H1 (cell line): ENCODE results near the gene GLYR1. TPM values are rescaled to one million over a fixed set of nuclear protein-coding genes. Genes with fewer than 3 reads are reported as not detected.

Source experiments
- CTCF ChIA-PET: fragments of 300-600 bp; sonication (Branson Sonifier 250); formaldehyde crosslinking; loops from one replicate; lab custom pipeline; 2021; ENCODE audit not compliant: partially characterized antibody; lab: Charles Lee
- POLR2A ChIA-PET: fragments of 300-600 bp; sonication (Branson Sonifier 250); formaldehyde crosslinking; loops from one replicate; lab custom pipeline; 2021; ENCODE audit warnings: inconsistent platforms; ENCODE audit not compliant: partially characterized antibody; lab: Charles Lee
- DNase-seq, 2 experiments: peaks; one replicate each; pipeline versions ENCODE4 v3.0.0 to v3.0.0-alpha.2; 2010 to 2022; ENCODE audit warnings: low spot score in 2 of 2, low read depth in 1 of 2, mixed read lengths in 1 of 2
- FAIRE-seq: peaks from 2 replicates; lab custom pipeline; 2011; peaks lifted over from hg19 to GRCh38; lab: Jason Lieb, UNC
- H2AFZ ChIP-seq: 2 replicates; pipeline ENCODE4 v1.8.1; 2012; ENCODE audit warnings: low read length, inconsistent platforms
- H2AK5ac ChIP-seq: 2 replicates; pipeline ENCODE4 v1.6.1; 2013; ENCODE audit warnings: low read depth, low read length
- H2BK120ac ChIP-seq: replicated peaks from 2 replicates; pipeline ENCODE3; 2013; ENCODE audit warnings: low read depth, low read length, inconsistent platforms
- H2BK12ac ChIP-seq: 2 replicates; pipeline ENCODE4 v1.6.1; 2013; ENCODE audit warnings: low read depth, low read length
- H2BK15ac ChIP-seq: 2 replicates; pipeline ENCODE4 v1.6.1; 2013; ENCODE audit warnings: low read length
- H2BK20ac ChIP-seq: 2 replicates; pipeline ENCODE4 v1.6.1; 2013; ENCODE audit warnings: low read length
- H2BK5ac ChIP-seq: 2 replicates; pipeline ENCODE4 v1.6.1; 2013; ENCODE audit warnings: low read depth, low read length
- H3K14ac ChIP-seq: 2 replicates; pipeline ENCODE4 v1.6.1; 2013; ENCODE audit warnings: inconsistent platforms; ENCODE audit not compliant: insufficient read length
- H3K18ac ChIP-seq: 2 replicates; pipeline ENCODE4 v1.6.1; 2013; ENCODE audit warnings: low read length; ENCODE audit errors: extremely low read depth
- H3K23ac ChIP-seq: 2 replicates; pipeline ENCODE4 v1.6.1; 2013; ENCODE audit warnings: inconsistent platforms; ENCODE audit not compliant: insufficient read length
- H3K23me2 ChIP-seq: 2 replicates; pipeline ENCODE4 v1.6.1; 2013; ENCODE audit warnings: low read depth, low read length
- H3K27ac ChIP-seq: 2 replicates; pipeline ENCODE4 v1.6.1; 2011; ENCODE audit warnings: low read depth, low read length, inconsistent platforms
- H3K27me3 ChIP-seq, 4 experiments: replicated peaks in 1 of 4; 1 replicate in 1 of 4; 2 replicates in 3 of 4; pipeline versions ENCODE4 v1.6.1 to v1.8.1; 2011 to 2013; ENCODE audit warnings: low read length in 3 of 4, mild to moderate bottlenecking in 3 of 4, inconsistent platforms in 2 of 4, mixed read lengths in 2 of 4, moderate library complexity in 1 of 4; ENCODE audit not compliant: control insufficient read depth in 3 of 4, insufficient read depth in 3 of 4; ENCODE audit errors: extremely low read depth in 1 of 4
- H3K36me3 ChIP-seq, 4 experiments: 2 replicates each; pipeline versions ENCODE4 v1.6.1 to v1.8.1; 2011 to 2013; ENCODE audit warnings: mild to moderate bottlenecking in 4 of 4, low read length in 3 of 4, moderate library complexity in 2 of 4, control low read depth in 1 of 4, inconsistent platforms in 1 of 4; ENCODE audit not compliant: insufficient read depth in 4 of 4, control insufficient read depth in 2 of 4
- H3K4ac ChIP-seq: replicated peaks from 2 replicates; pipeline ENCODE3; 2013; ENCODE audit warnings: low read length, low read depth, mixed read lengths, inconsistent platforms; ENCODE audit not compliant: insufficient read length
- H3K4me1 ChIP-seq, 4 experiments: replicated peaks in 1 of 4; 1 replicate in 1 of 4; 2 replicates in 3 of 4; pipeline versions ENCODE4 v1.6.1 to v1.8.1; 2011 to 2013; ENCODE audit warnings: low read length in 3 of 4, inconsistent platforms in 2 of 4, mixed read lengths in 1 of 4; ENCODE audit not compliant: insufficient read depth in 4 of 4, control insufficient read depth in 3 of 4
- H3K4me2 ChIP-seq, 2 experiments: 2 replicates each; pipeline versions ENCODE4 v1.6.1 to v1.8.1; 2011 to 2013; ENCODE audit warnings: low read depth in 2 of 2, low read length in 2 of 2, control low read depth in 1 of 2, inconsistent platforms in 1 of 2, mild to moderate bottlenecking in 1 of 2; ENCODE audit not compliant: insufficient read depth in 1 of 2
- H3K4me3 ChIP-seq, 4 experiments: fragments of 200-600, 300-600 bp in 1 of 4; sonication (generic), shearing (Covaris generic), sonication (Bioruptor Twin) in 1 of 4; 2 replicates each; pipeline versions ENCODE4 v1.5.1 to v1.8.1; 2011 to 2016; ENCODE audit warnings: low read length in 4 of 4, low read depth in 3 of 4, control low read depth in 2 of 4, inconsistent platforms in 2 of 4, mild to moderate bottlenecking in 2 of 4, mixed read lengths in 1 of 4, moderate library complexity in 1 of 4; ENCODE audit not compliant: insufficient read depth in 2 of 4; ENCODE audit errors: extremely low read depth in 1 of 4
- H3K56ac ChIP-seq: replicated peaks from 2 replicates; pipeline ENCODE3; 2013; ENCODE audit warnings: low read depth, mild to moderate bottlenecking, mixed read lengths, low read length, inconsistent platforms; ENCODE audit not compliant: insufficient read length
- H3K79me1 ChIP-seq: 2 replicates; pipeline ENCODE4 v1.6.1; 2013; ENCODE audit warnings: low read depth, low read length, control low read depth
- H3K79me2 ChIP-seq, 2 experiments: 2 replicates each; pipeline versions ENCODE4 v1.6.1 to v1.8.1; 2012 to 2013; ENCODE audit warnings: low read length in 2 of 2, mild to moderate bottlenecking in 2 of 2, inconsistent platforms in 1 of 2; ENCODE audit not compliant: insufficient read depth in 2 of 2, control insufficient read depth in 1 of 2
- H3K9ac ChIP-seq, 4 experiments: replicated peaks in 1 of 4; 1 replicate in 1 of 4; 2 replicates in 3 of 4; pipeline versions ENCODE4 v1.6.1 to v1.8.1; 2011 to 2013; ENCODE audit warnings: low read depth in 3 of 4, low read length in 3 of 4, control low read depth in 2 of 4, mild to moderate bottlenecking in 2 of 4, moderate library complexity in 2 of 4, inconsistent platforms in 1 of 4; ENCODE audit errors: extremely low read depth in 1 of 4
- H3K9me3 ChIP-seq, 2 experiments: 2 replicates each; pipeline versions ENCODE4 v1.6.1 to v1.8.1; 2012 to 2013; ENCODE audit warnings: mild to moderate bottlenecking in 2 of 2, moderate library complexity in 2 of 2, control low read depth in 1 of 2, inconsistent platforms in 1 of 2, low read depth in 1 of 2, low read length in 1 of 2, mixed read lengths in 1 of 2; ENCODE audit not compliant: insufficient read depth in 2 of 2
- H4K20me1 ChIP-seq, 2 experiments: replicated peaks in 1 of 2; 2 replicates each; pipeline versions ENCODE3 to v1.8.1; 2011 to 2013; ENCODE audit warnings: inconsistent platforms in 2 of 2, low read length in 2 of 2, mild to moderate bottlenecking in 1 of 2; ENCODE audit not compliant: insufficient read depth in 2 of 2, control insufficient read depth in 1 of 2
- H4K5ac ChIP-seq: 2 replicates; pipeline ENCODE4 v1.6.1; 2013; ENCODE audit warnings: low read length, low read depth, mixed read lengths, inconsistent platforms; ENCODE audit not compliant: insufficient read length
- H4K8ac ChIP-seq: 2 replicates; pipeline ENCODE4 v1.8.0; 2013; ENCODE audit warnings: mild to moderate bottlenecking, moderate library complexity, low read length, inconsistent platforms; ENCODE audit not compliant: insufficient read depth; ENCODE audit errors: extremely low read depth
- H4K91ac ChIP-seq: replicated peaks from 2 replicates; pipeline ENCODE3; 2013; ENCODE audit warnings: low read length, mixed read lengths, inconsistent platforms; ENCODE audit not compliant: insufficient read length
- EGR1 ChIP-seq: IDR thresholded peaks from 2 replicates; pipeline ENCODE4 v1.6.1; 2011; ENCODE audit warnings: low read depth, low read length, borderline replicate concordance
- GABPA ChIP-seq: IDR thresholded peaks from 2 replicates; pipeline ENCODE4 v1.6.1; 2011; ENCODE audit warnings: mild to moderate bottlenecking, low read length, moderate library complexity, borderline replicate concordance; ENCODE audit not compliant: insufficient read depth
- GTF2F1 ChIP-seq: IDR thresholded peaks from 2 replicates; pipeline ENCODE4 v1.6.1; 2012; ENCODE audit warnings: low read depth, low read length, improper control_type of control experiment, borderline replicate concordance
- HDAC6 ChIP-seq: IDR thresholded peaks from one replicate; pipeline ENCODE4 v1.7.1; 2012; ENCODE audit warnings: low read depth, mild to moderate bottlenecking, inconsistent platforms, low read length, moderate library complexity
- NRF1 ChIP-seq: IDR thresholded peaks from 2 replicates; pipeline ENCODE4 v1.6.1; 2011; ENCODE audit warnings: mild to moderate bottlenecking, low read depth, low read length, improper control_type of control experiment
- RNF2 ChIP-seq: fragments of 200-900, 300-1000 bp; sonication (generic); IDR thresholded peaks from 2 replicates; pipeline ENCODE4 v1.7.1; 2016; ENCODE audit warnings: borderline replicate concordance, low read depth, mild to moderate bottlenecking, antibody characterized with exemption, low read length; ENCODE audit not compliant: poor library complexity, severe bottlenecking; ENCODE audit errors: missing control alignments
- SIRT6 ChIP-seq: IDR thresholded peaks from one replicate; pipeline ENCODE4 v1.7.1; 2012; ENCODE audit warnings: low read length, inconsistent platforms
- whole genome bisulfite sequencing, 2 experiments: shearing (Covaris generic) in 1 of 2; methylation state at CpG; one replicate each; pipeline versions ENCODE4 v1.1.6 to v1.1.7; 2013 to 2015; ENCODE audit warnings: low lambda C conversion rate in 2 of 2, mixed read lengths in 2 of 2, inconsistent platforms in 1 of 2, low coverage in 1 of 2, missing lambda C conversion rate in 1 of 2; ENCODE audit not compliant: insufficient replicate concordance in 2 of 2, insufficient coverage in 1 of 2, insufficient read length in 1 of 2; ENCODE audit errors: extremely low coverage in 1 of 2, missing lambda C conversion rate in 1 of 2; 5-methylcytosine and 5-hydroxymethylcytosine counted together
- polyA plus RNA-seq, 7 experiments: library from polyadenylated mRNA; depleted of rRNA in 3 of 7; stranded (reverse) in 5 of 7; unstranded in 2 of 7; fragments of >200 nt in 5 of 7; fragments of 200-250 nt in 2 of 7; gene quantifications; 1 replicate in 5 of 7; 2 replicates in 1 of 7; 4 replicates in 1 of 7; pipeline versions ENCODE4 v1.2.1 to v1.2.3, GENCODE V29; 2011 to 2013; ENCODE audit warnings: missing spikeins in 2 of 7, mixed read lengths in 2 of 7
- total RNA-seq: library from RNA; stranded (reverse); fragmentation: NEBNext Ultra II Directional; extraction: Animal tissue kit (Norgen Biotek cat#: 25700); gene quantifications from 2 replicates; pipeline ENCODE4 v1.2.1, GENCODE V29; 2021
- TF ChIP-seq, protein P1 (sequence below): IDR thresholded peaks from 2 replicates; pipeline ENCODE4 v1.6.1; 2011; ENCODE audit warnings: low read depth, mild to moderate bottlenecking, low read length; ENCODE audit not compliant: insufficient read depth
- TF ChIP-seq, protein P2 (sequence below): IDR thresholded peaks from 2 replicates; pipeline ENCODE4 v1.6.1; 2012; ENCODE audit warnings: inconsistent platforms
- TF ChIP-seq, protein P3 (sequence below): IDR thresholded peaks from 2 replicates; pipeline ENCODE4 v1.6.1; 2011; ENCODE audit warnings: low read length, improper control_type of control experiment

The GLYR1 gene
- total and polyA plus RNA-seq, 2 of the 8 experiments (the other 6 are each of a cell fraction or from before 2014, with no cell fraction given) = 50.2 to 115 TPM

DNA sequence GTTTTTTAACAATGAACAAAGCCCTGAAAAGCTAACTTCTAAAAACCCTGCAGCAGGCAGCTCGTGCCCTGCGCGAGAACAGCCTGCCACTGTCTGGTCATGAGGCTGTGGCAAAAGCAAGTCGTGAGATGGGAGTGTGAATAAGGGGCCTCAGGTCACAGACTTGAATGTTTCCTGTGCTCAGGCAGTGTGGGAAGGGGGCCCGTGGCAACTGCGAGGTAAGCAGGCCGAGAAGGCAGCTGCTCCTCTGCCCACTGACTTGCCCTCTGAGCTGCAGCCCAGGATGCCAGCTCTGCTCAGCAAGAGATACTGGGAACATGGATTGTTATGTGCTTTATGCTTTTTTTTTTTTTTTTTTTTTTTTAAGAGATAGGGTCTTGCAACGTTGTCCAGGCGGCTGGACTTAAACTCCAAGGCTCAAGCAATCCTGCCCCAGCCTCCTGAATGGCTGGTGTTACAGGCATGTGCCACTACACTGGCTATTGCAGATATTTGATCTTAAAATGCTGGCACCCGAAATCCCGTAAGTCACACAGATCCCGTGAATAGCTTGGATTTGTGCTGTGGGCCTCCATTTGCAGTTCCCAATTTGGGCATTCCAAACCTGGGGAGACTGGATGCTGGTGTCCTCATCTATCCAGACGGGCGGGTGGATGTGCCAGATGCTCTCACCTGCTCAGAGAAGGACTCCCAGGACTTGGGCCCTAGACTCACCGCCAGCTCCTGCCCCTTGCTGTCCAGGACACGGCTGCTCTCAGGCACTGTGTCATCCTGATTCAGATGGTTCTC lies 44.2 kb upstream of the GLYR1 start:
- Histone ChIP-seq H2AK5ac (no peak overlapping the region), H4K5ac (no peak overlapping the region), H3K79me2 (no peaks in the 10 kb centered on the region), H3K23me2 (no peaks in the 10 kb centered on the region), H3K56ac (no peak overlapping the region), H4K20me1 (peaks cover 0 to 3% of the 10 kb centered on the region in 2 experiments), H3K27ac (no peak overlapping the region), H3K9me3 (no peaks in the 10 kb centered on the region), H2BK20ac (no peak overlapping the region), H2BK12ac (no peak overlapping the region), H3K4ac (no peak overlapping the region), H2BK5ac (no peak overlapping the region), H2AFZ (no peak overlapping the region), H3K14ac (no peak overlapping the region), H2BK15ac (no peak overlapping the region), H4K8ac (no peak overlapping the region), H3K23ac (no peak overlapping the region), H3K79me1 (no peaks in the 10 kb centered on the region), H3K9ac (no peak overlapping the region), H3K18ac (no peak overlapping the region), H3K4me2 (no peak overlapping the region), H4K91ac (no peak overlapping the region), H3K36me3 (peaks cover 5 to 41% (median 22%) of the 10 kb centered on the region in 4 experiments; a peak in 5 of 8 replicates), H3K4me3 (no peak overlapping the region), H3K4me1 (no peaks in the 10 kb centered on the region), H3K27me3 (no peaks in the 10 kb centered on the region), H2BK120ac (no peak overlapping the region)
- 93% methylated on average over 16 of the region's 16 CpGs; no CpG with 5 or more reads in 1 of the 2 experiments for whole genome bisulfite sequencing, 2 experiments
- FAIRE-seq = no peak
- ChIA-PET POLR2A (interaction anchor here (1.5 to 2.3 kb wide), 3 partner anchors 10 to 17 kb away, joined by 5 to 10 read pairs (median 7); no protein-coding TSS in a partner anchor), CTCF (interaction anchor here (0.6 to 3.5 kb wide), 4 partner anchors 22 to 65 kb away, joined by 3 to 15 read pairs (median 4); no protein-coding TSS in a partner anchor)
- DNase-seq = no peak
- TF ChIP-seq GABPA (no peak), RNF2 (no peak), HDAC6 (no peak), EGR1 (no peak), SIRT6 (no peak), NRF1 (no peak), GTF2F1 (no peak)
- TF ChIP-seq, protein P1, sequence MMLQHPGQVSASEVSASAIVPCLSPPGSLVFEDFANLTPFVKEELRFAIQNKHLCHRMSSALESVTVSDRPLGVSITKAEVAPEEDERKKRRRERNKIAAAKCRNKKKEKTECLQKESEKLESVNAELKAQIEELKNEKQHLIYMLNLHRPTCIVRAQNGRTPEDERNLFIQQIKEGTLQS = no peak
- TF ChIP-seq, protein P2, sequence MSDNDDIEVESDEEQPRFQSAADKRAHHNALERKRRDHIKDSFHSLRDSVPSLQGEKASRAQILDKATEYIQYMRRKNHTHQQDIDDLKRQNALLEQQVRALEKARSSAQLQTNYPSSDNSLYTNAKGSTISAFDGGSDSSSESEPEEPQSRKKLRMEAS = no peak
- TF ChIP-seq, protein P3, sequence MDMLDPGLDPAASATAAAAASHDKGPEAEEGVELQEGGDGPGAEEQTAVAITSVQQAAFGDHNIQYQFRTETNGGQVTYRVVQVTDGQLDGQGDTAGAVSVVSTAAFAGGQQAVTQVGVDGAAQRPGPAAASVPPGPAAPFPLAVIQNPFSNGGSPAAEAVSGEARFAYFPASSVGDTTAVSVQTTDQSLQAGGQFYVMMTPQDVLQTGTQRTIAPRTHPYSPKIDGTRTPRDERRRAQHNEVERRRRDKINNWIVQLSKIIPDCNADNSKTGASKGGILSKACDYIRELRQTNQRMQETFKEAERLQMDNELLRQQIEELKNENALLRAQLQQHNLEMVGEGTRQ = no peak
